A673 (cell line): Measurements from ENCODE around the gene AATK. TPM values are rescaled to one million over a fixed set of nuclear protein-coding genes. Genes with fewer than 3 reads are reported as not detected.

Experiments used
- BruUV-seq: library from RNA; stranded (reverse); fragments of 400-500 nt; replicated peaks from 2 replicates; lab custom pipeline; 2021; lab: Mats Ljungman, UMichigan
- CTCF ChIA-PET: fragments of 300-600 bp; sonication (Branson Sonifier 250); formaldehyde crosslinking; loops from one replicate; lab custom pipeline; 2022; ENCODE audit warnings: antibody characterized with exemption; lab: Charles Lee
- POLR2A ChIA-PET: fragments of 300-600 bp; sonication (Branson Sonifier 250); formaldehyde crosslinking; loops from one replicate; lab custom pipeline; 2022; ENCODE audit warnings: antibody characterized with exemption; ENCODE audit not compliant: low non-redundant PET; lab: Charles Lee
- DNase-seq: peaks from one replicate; pipeline ENCODE4 v3.0.0-alpha.2; 2015; ENCODE audit warnings: low spot score
- H3K27ac ChIP-seq: fragments of 200-600 bp; sonication (generic); 2 replicates; pipeline ENCODE4 v1.5.1; 2016; ENCODE audit warnings: mixed run types, low read depth, mild to moderate bottlenecking, mixed read lengths, antibody characterized with exemption, low read length; ENCODE audit not compliant: poor library complexity, severe bottlenecking
- H3K27me3 ChIP-seq: fragments of 200-600 bp; sonication (generic); replicated peaks from 2 replicates; pipeline ENCODE4 v1.6.1; 2017; ENCODE audit warnings: mixed run types, low read depth, mild to moderate bottlenecking, mixed read lengths, antibody characterized with exemption, low read length; ENCODE audit not compliant: insufficient read depth, poor library complexity
- H3K36me3 ChIP-seq: fragments of 200-600 bp; sonication (generic); 2 replicates; pipeline ENCODE4 v1.6.1; 2016; ENCODE audit warnings: mixed run types, mild to moderate bottlenecking, mixed read lengths, antibody characterized with exemption, low read length; ENCODE audit not compliant: insufficient read depth, poor library complexity, severe bottlenecking
- H3K4me1 ChIP-seq: fragments of 200-600 bp; sonication (generic); 2 replicates; pipeline ENCODE4 v1.6.1; 2017; ENCODE audit warnings: mixed run types, mild to moderate bottlenecking, mixed read lengths, antibody characterized with exemption, low read length; ENCODE audit not compliant: insufficient read depth, poor library complexity, severe bottlenecking
- H3K4me3 ChIP-seq: fragments of 200-600 bp; sonication (generic); 2 replicates; pipeline ENCODE4 v1.5.1; 2016; ENCODE audit warnings: low read depth, mixed run types, mild to moderate bottlenecking, mixed read lengths, low read length; ENCODE audit not compliant: poor library complexity, severe bottlenecking
- H3K9me3 ChIP-seq: fragments of 200-600 bp; sonication (generic); 2 replicates; pipeline ENCODE4 v1.6.1; 2016; ENCODE audit warnings: mixed run types, low read depth, mild to moderate bottlenecking, mixed read lengths, antibody characterized with exemption, low read length; ENCODE audit not compliant: poor library complexity, severe bottlenecking
- EZH2 ChIP-seq: fragments of 200-600 bp; sonication (generic); IDR thresholded peaks from 2 replicates; pipeline ENCODE4 v1.6.1; 2017; ENCODE audit warnings: borderline replicate concordance, low read depth, mild to moderate bottlenecking, mixed read lengths, antibody characterized with exemption, low read length; ENCODE audit not compliant: poor library complexity, severe bottlenecking
- intact Hi-C: fragments of 100-400 bp; cut with micrococcal nuclease; formaldehyde crosslinking; loops from one replicate; pipeline ENCODE4 v1.10.0; 2022; ENCODE audit not compliant: unreplicated experiment
- total RNA-seq: library from RNA; stranded (reverse); gene quantifications from 2 replicates; pipeline ENCODE4 v1.2.3, GENCODE V29; 2021
- TF ChIP-seq, protein P1 (sequence below): fragments of 300-800, 200-600 bp; sonication (generic); conservative IDR thresholded peaks from 2 replicates; pipeline ENCODE4 v1.5.1; 2017; ENCODE audit warnings: low read depth, mild to moderate bottlenecking, antibody characterized with exemption, low read length, moderate library complexity, mixed read lengths

Gene AATK
- total RNA-seq, 1 experiment from 2014 or later, result 0.90 TPM

- Histone ChIP-seq H3K4me1 (no peaks in the 10 kb centered on the region), H3K36me3 (no peaks in the 10 kb centered on the region), H3K27ac (no peak overlapping the region), H3K4me3 (no peak overlapping the region), H3K9me3 (no peaks in the 10 kb centered on the region), H3K27me3 (no peaks in the 10 kb centered on the region)
- POLR2A ChIA-PET, result no interaction called here
- BruUV-seq, result no TSS peak
- TF ChIP-seq, protein P1, sequence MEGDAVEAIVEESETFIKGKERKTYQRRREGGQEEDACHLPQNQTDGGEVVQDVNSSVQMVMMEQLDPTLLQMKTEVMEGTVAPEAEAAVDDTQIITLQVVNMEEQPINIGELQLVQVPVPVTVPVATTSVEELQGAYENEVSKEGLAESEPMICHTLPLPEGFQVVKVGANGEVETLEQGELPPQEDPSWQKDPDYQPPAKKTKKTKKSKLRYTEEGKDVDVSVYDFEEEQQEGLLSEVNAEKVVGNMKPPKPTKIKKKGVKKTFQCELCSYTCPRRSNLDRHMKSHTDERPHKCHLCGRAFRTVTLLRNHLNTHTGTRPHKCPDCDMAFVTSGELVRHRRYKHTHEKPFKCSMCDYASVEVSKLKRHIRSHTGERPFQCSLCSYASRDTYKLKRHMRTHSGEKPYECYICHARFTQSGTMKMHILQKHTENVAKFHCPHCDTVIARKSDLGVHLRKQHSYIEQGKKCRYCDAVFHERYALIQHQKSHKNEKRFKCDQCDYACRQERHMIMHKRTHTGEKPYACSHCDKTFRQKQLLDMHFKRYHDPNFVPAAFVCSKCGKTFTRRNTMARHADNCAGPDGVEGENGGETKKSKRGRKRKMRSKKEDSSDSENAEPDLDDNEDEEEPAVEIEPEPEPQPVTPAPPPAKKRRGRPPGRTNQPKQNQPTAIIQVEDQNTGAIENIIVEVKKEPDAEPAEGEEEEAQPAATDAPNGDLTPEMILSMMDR, result no peak
- TF ChIP-seq EZH2, result no peak
- no peak for DNase-seq
- intact Hi-C loops, result no loop called here
- CTCF ChIA-PET, result no interaction called here
Measured at GRCh38 chr17:81127133-81127455, 38.9 kb downstream of the AATK start.

DNA sequence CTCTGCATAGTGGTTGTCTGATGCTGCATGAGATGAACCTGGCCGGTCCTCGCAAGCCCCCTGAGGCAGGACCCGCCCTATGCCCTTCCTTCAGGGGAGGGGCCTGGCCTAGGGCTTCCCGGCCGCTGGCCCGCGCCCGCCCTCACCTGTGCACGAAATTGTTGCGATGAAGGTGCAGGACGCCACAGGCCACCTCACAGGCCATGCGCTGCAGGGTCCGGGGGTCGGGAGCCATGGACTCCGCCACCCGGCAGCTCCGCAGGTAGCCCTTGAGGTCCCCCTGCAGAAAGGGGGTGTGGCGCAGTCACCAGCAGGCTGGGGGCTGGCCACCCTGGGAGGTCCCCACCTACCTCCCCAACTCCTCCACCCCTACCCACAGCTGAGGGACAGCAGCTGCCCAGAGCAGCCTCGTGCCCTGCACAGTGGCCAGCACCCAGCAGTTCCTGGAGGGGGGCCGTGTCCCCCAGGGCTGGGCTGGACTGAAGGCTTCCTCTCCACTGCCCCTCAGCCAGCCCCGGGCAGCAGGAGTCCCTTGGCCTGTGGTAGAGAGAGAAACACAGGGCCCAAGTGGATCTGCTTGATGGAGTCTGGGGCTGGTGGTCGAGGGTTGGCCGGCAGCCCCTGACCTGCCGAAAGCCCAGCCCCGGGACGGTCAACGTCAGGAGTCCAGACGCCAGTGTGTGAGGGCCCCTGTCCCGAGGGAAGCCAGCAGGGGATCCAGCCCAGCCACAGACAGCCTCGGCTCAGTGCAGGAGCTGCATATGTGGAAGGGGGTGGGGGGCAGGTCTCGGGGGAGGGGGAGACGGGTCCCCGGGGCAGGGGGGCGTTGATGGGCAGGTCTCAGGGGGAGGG is 39.5 kb downstream of the AATK start:
- TF ChIP-seq, protein P1, result no peak
- TF ChIP-seq EZH2, result no peak
- Histone ChIP-seq H3K4me3 (no peak overlapping the region), H3K9me3 (no peaks in the 10 kb centered on the region), H3K27me3 (no peaks in the 10 kb centered on the region), H3K27ac (no peak overlapping the region), H3K36me3 (no peaks in the 10 kb centered on the region), H3K4me1 (no peaks in the 10 kb centered on the region)
- POLR2A ChIA-PET, result no interaction called here
- no peak for DNase-seq
- CTCF ChIA-PET, result no interaction called here
- intact Hi-C loops, result no loop called here
- no TSS peak for BruUV-seq

GRCh38 chr17:81125573-81126081 is 40.4 kb downstream of the AATK start:
- H3K27ac ChIP-seq, result no peak overlapping the region
- no peak for DNase-seq
- BruUV-seq, result no TSS peak
- H3K36me3 ChIP-seq, result no peaks in the 10 kb centered on the region
- intact Hi-C loops, result no loop called here
- H3K27me3 ChIP-seq, result no peaks in the 10 kb centered on the region
- no peak overlapping the region for H3K4me3 ChIP-seq
- H3K9me3 ChIP-seq, result no peaks in the 10 kb centered on the region
- POLR2A ChIA-PET, result no interaction called here
- CTCF ChIA-PET, result no interaction called here
- no peak for TF ChIP-seq EZH2
- TF ChIP-seq, protein P1, result no peak
- H3K4me1 ChIP-seq, result no peaks in the 10 kb centered on the region
